Fibroblast of villous mesenchyme (primary cell): ENCODE measurements around the gene NAA38. TPM values are rescaled to one million over a fixed set of nuclear protein-coding genes. Genes with fewer than 3 reads are reported as not detected.

Experiments used
- DNase-seq: peaks from one replicate; pipeline ENCODE4 v3.0.0-alpha.2; 2010; ENCODE audit warnings: low read depth
- H3K4me3 ChIP-seq: 2 replicates; pipeline ENCODE4 v1.5.1; 2011; ENCODE audit warnings: low read depth, mild to moderate bottlenecking, low read length
- total RNA-seq: library from RNA; depleted of rRNA; stranded (reverse); fragments of >200 nt; gene quantifications from 2 replicates; pipeline ENCODE4 v1.2.3, GENCODE V29; 2012
- TF ChIP-seq, protein P1 (sequence below): IDR thresholded peaks from 2 replicates; pipeline ENCODE4 v1.5.1; 2012; ENCODE audit warnings: low read depth, mild to moderate bottlenecking, low read length; ENCODE audit not compliant: insufficient read depth

The NAA38 gene
- total RNA-seq, 1 donor = 55.3 TPM

DNA sequence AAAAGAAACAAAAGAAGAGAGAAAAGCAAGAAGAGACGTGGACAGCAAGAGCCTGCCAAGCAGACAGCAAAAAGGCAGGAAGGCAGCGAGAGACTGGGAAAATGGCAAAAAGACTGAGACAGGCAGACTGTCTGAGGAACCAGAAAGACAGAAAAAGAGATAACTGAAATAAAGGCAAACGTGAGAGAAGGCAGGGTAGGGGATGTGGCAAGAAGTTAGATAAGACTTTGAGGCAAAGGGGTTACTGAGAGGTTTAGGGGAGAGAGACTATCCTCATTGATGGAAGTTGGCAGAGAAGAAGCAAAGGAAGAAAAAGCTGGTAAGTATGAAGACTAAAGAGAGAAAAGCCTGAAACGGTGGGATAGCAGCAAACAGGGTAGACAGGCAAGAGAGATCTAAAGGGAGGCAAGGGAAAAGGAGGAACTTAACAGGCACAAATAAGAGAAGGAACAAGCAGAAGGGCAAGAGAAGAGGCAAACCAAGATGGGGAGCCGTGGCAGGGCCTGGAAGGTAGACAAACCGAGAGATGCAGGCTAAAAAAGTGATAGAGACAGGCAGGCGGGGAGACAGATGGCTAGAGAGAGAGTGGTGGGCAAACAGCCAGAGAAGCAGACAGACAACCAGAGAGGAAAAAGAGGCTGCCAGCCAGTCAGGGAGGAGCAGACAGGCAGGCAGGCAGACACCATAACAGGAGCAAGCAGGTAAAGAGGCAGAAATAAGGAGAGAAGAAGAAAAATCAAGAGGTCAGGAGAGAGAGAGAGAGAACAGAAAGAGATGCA is 24.1 kb upstream of the NAA38 start:
- no peak for DNase-seq
- no peak overlapping the region for H3K4me3 ChIP-seq
- TF ChIP-seq, protein P1, sequence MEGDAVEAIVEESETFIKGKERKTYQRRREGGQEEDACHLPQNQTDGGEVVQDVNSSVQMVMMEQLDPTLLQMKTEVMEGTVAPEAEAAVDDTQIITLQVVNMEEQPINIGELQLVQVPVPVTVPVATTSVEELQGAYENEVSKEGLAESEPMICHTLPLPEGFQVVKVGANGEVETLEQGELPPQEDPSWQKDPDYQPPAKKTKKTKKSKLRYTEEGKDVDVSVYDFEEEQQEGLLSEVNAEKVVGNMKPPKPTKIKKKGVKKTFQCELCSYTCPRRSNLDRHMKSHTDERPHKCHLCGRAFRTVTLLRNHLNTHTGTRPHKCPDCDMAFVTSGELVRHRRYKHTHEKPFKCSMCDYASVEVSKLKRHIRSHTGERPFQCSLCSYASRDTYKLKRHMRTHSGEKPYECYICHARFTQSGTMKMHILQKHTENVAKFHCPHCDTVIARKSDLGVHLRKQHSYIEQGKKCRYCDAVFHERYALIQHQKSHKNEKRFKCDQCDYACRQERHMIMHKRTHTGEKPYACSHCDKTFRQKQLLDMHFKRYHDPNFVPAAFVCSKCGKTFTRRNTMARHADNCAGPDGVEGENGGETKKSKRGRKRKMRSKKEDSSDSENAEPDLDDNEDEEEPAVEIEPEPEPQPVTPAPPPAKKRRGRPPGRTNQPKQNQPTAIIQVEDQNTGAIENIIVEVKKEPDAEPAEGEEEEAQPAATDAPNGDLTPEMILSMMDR = no peak

GRCh38 chr17:7880076-7880868 is 22.9 kb upstream of the NAA38 start:
- H3K4me3 ChIP-seq = no peak overlapping the region
- DNase-seq = no peak
- TF ChIP-seq, protein P1 = no peak

DNA sequence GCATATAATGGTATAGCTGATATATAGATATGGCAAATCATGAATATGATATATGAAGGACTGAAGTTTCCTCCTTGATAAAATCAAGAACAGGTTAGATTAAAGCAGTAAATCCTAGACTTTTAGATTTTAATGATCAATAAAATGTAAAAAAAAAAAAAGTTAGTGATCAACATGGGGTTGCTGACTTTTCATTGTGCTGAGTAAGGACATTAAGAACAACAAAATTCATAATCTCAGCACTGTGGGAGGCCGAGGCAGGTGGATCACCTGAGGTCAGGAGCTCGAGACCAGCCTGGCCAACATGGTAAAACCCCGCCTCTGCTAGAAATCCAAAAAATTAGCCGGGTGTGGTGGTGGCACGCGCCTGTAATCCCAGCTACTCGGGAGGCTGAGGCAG is 20.9 kb upstream of the NAA38 start:
- TF ChIP-seq, protein P1 = no peak
- H3K4me3 ChIP-seq = no peak overlapping the region
- DNase-seq = no peak

DNA sequence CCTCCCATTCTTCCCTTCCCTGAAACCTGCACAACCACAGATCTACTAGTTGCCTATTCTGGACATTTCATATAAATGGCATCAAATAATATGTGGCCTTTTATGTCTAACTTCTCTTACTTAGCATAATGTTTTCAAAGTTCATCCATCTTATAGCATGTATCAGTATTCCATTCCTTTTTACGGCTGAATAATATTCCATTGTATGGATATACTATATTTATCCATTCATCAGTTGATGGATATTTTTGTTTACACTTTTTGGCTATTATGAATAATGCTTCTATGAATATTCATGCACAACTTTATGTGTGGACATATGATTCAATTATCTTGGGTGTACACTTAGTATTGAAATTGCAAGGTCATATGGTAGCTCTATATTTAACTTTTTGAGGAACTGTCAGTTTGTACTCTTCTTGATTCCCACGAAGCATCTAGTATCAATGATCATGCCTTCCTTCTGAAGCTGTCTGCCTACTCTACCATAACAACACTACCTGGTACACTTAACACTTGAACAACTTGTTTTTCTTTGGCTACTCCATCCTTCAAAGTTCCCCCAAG is 18.5 kb upstream of the NAA38 start:
- TF ChIP-seq, protein P1 = no peak
- H3K4me3 ChIP-seq = no peak overlapping the region
- no peak for DNase-seq

GRCh38 chr17:7873051-7873450 is 15.7 kb upstream of the NAA38 start:
- H3K4me3 ChIP-seq = no peak overlapping the region
- TF ChIP-seq, protein P1 = no peak
- peak; percentile 40 for DNase-seq

- DNase-seq = no peak
- TF ChIP-seq, protein P1 = no peak
- H3K4me3 ChIP-seq = no peak overlapping the region
Measured at GRCh38 chr17:7867881-7868329, 10.5 kb upstream of the NAA38 start.
